Rectal smooth muscle tissue (tissue), 1 donor: ENCODE data around the gene ZNF774.
"Not testable (repeated sequence)": the region's sequence is repeated elsewhere in the genome, so short reads cannot be mapped to it uniquely, and the experiment has no call there.

Source experiments
- H3K27ac ChIP-seq: one replicate; pipeline ENCODE4 v1.7.0; 2013; ENCODE audit warnings: low read depth, low read length, inconsistent platforms
- H3K27me3 ChIP-seq: one replicate; pipeline ENCODE4 v1.7.0; 2013; ENCODE audit warnings: low read length; ENCODE audit not compliant: control insufficient read depth, insufficient read depth
- H3K36me3 ChIP-seq: one replicate; pipeline ENCODE4 v1.7.0; 2013; ENCODE audit warnings: low read length; ENCODE audit not compliant: control insufficient read depth, insufficient read depth
- H3K4me1 ChIP-seq: one replicate; pipeline ENCODE4 v1.7.0; 2013; ENCODE audit warnings: low read length; ENCODE audit not compliant: control insufficient read depth, insufficient read depth
- H3K4me3 ChIP-seq: one replicate; pipeline ENCODE4 v1.7.0; 2013; ENCODE audit warnings: low read length
- H3K9ac ChIP-seq: one replicate; pipeline ENCODE4 v1.7.0; 2013; ENCODE audit warnings: low read length

Gene ZNF774

DNA sequence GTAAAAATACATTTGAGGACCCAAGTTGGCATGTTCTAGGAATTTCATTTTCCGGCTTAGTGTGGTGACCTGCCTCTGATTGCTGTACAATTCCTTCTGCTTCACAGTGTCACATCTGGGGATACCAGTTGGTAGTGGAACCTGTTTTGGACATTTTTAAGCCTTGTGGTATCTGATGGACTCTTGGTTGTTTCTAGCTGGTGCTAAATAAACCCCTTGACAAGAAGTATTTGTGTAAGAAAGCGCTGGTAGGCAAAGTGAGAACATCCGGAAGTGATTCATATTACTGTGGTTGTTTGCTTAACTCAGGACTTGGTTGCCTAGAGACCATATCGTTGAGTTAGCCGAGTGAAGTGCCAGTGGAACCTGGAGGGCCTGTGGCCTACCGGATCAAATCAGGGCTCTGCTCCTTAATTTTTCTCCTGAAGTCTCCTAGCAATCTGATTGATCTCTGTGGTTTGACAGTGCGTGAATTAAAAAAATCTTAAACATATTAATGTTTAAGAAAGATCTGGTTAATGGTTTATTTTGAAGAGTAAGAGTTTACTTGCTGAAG lies 48.8 kb downstream of the ZNF774 start:
- Histone ChIP-seq H3K27ac (peak overlapping the region; percentile 74), H3K4me1 (peaks cover 40% of the 10 kb centered on the region), H3K27me3 (no peaks in the 10 kb centered on the region), H3K36me3 (no peaks in the 10 kb centered on the region), H3K4me3 (peak overlapping the region; percentile 42), H3K9ac (no peak overlapping the region)

DNA sequence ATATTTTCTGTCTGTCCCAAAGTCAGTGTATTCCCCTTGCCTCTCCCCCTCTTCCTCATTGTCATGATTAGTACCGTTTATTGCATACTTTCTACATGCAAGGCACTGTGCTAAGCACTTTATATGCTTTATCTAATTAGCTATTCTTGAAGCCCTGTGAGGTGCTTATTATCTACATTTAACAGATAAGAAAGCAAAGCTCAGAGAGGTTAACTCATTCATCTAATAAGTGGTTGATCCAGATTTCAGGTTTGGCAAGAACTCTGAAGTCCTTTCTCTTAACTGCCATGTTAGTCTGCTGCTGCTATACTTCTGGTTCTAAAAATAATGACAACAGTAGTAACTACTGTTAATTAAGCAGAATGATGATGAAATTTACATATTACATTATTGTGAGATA lies 49.4 kb downstream of the ZNF774 start:
- peak overlapping the region; percentile 74 for H3K27ac ChIP-seq
- H3K27me3 ChIP-seq: no peaks in the 10 kb centered on the region
- H3K9ac ChIP-seq: no peak overlapping the region
- peaks cover 37% of the 10 kb centered on the region for H3K4me1 ChIP-seq
- no peaks in the 10 kb centered on the region for H3K36me3 ChIP-seq
- H3K4me3 ChIP-seq: no peak overlapping the region

DNA sequence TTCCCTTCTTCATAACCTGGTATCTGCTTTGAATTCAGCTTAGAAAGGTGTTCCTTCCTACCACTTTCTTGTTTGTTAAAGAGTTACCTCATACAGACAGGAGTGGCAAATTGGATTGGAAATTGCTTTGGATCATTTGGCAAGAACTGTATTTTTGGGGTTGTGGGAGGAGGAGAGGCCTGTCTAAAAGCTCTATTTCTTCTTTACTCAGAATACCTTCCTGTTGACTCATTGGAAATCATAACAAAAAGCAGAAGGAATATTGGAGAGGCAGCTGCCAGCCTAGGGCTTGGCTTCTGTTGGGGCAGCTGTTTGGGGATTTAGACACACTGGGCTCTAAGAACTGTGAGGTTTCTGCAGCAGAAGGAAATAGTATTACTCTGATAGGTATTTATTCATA lies 50.1 kb downstream of the ZNF774 start:
- H3K27me3 ChIP-seq: no peaks in the 10 kb centered on the region
- H3K4me1 ChIP-seq: peaks cover 41% of the 10 kb centered on the region
- H3K4me3 ChIP-seq: no peak overlapping the region
- no peaks in the 10 kb centered on the region for H3K36me3 ChIP-seq
- no peak overlapping the region for H3K9ac ChIP-seq
- H3K27ac ChIP-seq: peak overlapping the region; percentile 74

GRCh38 chr15:90402767-90403166 lies 50.7 kb downstream of the ZNF774 start:
- Histone ChIP-seq H3K27me3 (no peaks in the 10 kb centered on the region), H3K4me1 (peaks cover 42% of the 10 kb centered on the region), H3K9ac (no peak overlapping the region), H3K27ac (peak overlapping the region; percentile 37), H3K36me3 (no peaks in the 10 kb centered on the region), H3K4me3 (no peak overlapping the region)

DNA sequence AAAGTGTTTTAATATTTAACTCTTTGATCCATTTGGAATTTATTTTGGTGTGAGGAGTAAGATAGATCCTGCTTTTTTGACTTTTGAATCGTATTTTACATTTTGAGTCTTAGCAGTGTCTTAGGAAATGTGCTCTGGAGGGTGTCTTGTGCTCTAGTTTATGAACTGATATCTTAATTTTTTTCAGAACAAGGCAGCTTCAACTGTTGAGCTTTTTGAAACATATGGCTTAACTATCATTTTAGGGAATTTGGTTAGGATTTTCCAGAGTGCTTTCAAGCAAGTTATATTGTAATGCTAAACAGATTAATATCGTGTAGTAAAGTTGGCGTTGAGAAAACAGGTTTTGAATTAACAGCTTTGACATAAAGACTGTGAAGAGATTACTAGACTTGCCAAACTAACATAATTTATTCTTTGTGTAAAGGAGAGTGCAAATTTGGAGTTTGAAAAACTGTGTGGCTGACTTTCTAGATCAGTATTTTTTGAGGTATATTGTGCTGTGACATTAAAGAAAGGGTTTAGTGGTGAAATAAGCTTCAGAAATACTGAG lies 53.0 kb downstream of the ZNF774 start:
- no peaks in the 10 kb centered on the region for H3K36me3 ChIP-seq
- H3K27me3 ChIP-seq: no peaks in the 10 kb centered on the region
- no peak overlapping the region for H3K9ac ChIP-seq
- no peak overlapping the region for H3K4me3 ChIP-seq
- H3K4me1 ChIP-seq: peaks cover 42% of the 10 kb centered on the region
- H3K27ac ChIP-seq: peak overlapping the region; percentile 40

DNA sequence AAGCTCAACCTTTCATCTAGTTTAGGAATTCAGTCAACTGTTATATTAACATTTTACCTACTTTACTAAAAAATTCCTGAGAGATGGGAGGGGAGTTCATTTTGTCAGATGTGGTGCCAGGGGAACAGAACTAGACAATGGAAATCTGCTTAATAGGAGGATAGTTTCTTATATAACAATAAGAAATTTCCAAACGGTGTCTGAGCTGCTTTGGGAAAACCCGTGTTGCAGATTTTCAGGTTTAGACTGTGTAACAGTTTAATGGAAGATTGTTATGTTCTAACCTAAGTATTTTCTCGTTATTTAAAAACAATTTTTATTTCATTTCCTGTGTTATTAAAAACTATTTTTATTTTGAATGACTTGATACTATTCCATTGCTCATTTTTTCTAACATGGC lies 55.3 kb downstream of the ZNF774 start:
- H3K4me3 ChIP-seq: no peak overlapping the region
- no peak overlapping the region for H3K9ac ChIP-seq
- peaks cover 24% of the 10 kb centered on the region for H3K4me1 ChIP-seq
- H3K27ac ChIP-seq: no peak overlapping the region
- no peaks in the 10 kb centered on the region for H3K27me3 ChIP-seq
- H3K36me3 ChIP-seq: no peaks in the 10 kb centered on the region

DNA sequence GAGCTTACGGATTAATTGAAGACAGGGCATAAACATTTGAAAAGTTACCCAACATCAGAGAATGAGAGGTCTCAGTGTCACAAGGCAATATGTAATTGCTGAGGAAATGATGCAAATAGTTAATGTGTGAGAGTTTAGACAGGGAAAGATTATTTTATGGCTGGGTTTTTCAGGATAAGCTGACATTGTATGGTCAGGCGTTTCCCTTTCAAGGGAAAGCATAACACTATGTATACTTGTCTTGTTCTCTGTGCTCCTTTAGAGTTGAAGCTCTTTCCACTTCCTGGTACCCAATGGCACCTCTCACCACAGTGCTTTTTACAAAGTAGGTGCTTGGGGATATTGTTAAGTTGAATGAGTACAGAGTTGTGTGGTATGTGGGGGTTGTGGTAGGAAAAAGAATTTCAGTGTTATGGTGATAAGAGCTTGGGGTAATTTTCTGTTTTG lies 55.8 kb downstream of the ZNF774 start:
- peaks cover 27% of the 10 kb centered on the region for H3K4me1 ChIP-seq
- H3K4me3 ChIP-seq: no peak overlapping the region
- no peaks in the 10 kb centered on the region for H3K36me3 ChIP-seq
- no peak overlapping the region for H3K27ac ChIP-seq
- H3K9ac ChIP-seq: no peak overlapping the region
- H3K27me3 ChIP-seq: no peaks in the 10 kb centered on the region

DNA sequence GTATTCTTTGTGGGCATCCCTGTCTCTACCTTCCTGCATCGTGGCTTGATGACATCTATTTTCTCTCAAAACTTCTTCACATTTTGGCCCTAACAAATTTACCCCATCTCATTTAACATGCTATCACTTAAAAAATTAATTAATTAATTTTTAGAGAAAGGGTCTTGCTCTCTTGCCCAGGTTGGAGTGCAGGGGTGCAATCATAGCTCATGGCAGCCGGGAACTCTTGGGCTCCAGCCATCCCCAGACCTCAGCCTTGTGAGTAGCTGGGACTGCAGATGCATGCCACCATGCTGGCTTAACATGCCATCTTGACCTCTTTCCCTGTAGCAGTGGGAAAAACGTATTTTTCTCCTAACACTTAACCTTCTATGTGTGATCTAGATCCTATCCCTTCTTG lies 56.6 kb downstream of the ZNF774 start:
- Histone ChIP-seq H3K27ac (no peak overlapping the region), H3K4me1 (peaks cover 28% of the 10 kb centered on the region), H3K9ac (no peak overlapping the region), H3K4me3 (no peak overlapping the region), H3K36me3 (no peaks in the 10 kb centered on the region), H3K27me3 (no peaks in the 10 kb centered on the region)

DNA sequence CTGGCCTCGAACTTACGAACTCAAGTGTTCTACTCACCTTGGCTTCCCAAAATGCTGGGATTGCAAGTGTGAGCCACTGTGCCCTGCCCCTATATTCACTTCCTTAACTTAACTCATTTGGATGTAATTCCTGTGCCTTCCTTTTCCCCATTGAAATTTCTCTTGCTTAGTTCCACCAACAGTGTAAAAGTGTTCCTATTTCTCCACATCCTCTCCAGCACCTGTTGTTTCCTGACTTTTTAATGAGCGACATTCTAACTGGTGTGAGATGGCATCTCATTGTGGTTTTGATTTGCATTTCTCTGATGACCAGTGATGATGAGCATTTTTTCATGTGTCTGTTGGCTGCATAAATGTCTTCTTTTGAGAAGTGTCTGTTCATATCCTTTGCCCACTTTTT lies 57.5 kb downstream of the ZNF774 start:
- not testable (repeated sequence) for H3K27ac ChIP-seq, H3K27me3 ChIP-seq, H3K4me3 ChIP-seq, H3K9ac ChIP-seq, H3K36me3 ChIP-seq
- peaks cover 35% of the 10 kb centered on the region for H3K4me1 ChIP-seq

GRCh38 chr15:90410316-90410715 lies 58.2 kb downstream of the ZNF774 start:
- not testable (repeated sequence) for H3K9ac ChIP-seq, H3K36me3 ChIP-seq, H3K27me3 ChIP-seq, H3K27ac ChIP-seq, H3K4me3 ChIP-seq
- peaks cover 34% of the 10 kb centered on the region for H3K4me1 ChIP-seq

DNA sequence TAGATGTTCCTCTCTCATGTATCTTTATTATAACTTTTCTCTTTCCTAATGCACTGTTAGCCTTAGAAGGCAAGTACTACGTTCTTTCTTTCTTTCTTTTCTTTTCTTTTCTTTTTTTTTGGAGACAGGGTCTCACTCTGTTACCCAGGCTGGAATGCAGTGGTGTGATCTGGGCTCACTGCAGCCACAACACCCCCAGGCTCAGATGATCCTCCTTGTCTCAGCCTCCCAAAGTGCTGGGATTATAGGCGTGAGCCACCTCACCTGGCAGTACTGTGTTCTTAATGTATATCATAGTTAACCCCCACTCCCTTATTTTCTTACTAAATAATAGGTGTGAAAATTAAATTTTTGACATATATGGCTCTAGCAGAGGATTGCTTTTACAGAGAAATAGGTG lies 59.1 kb downstream of the ZNF774 start:
- H3K9ac ChIP-seq: no peak overlapping the region
- H3K27me3 ChIP-seq: no peaks in the 10 kb centered on the region
- H3K36me3 ChIP-seq: no peaks in the 10 kb centered on the region
- H3K27ac ChIP-seq: no peak overlapping the region
- peaks cover 29% of the 10 kb centered on the region for H3K4me1 ChIP-seq
- no peak overlapping the region for H3K4me3 ChIP-seq
